HL-60 (cell line): ENCODE measurements around the gene BDP1.
"Not testable (repeated sequence)": the region's sequence is repeated elsewhere in the genome, so short reads cannot be mapped to it uniquely, and the experiment has no call there.

Experiments
- CTCF ChIP-seq: IDR thresholded peaks from one replicate; pipeline ENCODE4 v1.5.1; 2011; ENCODE audit warnings: low read length, control low read depth, inconsistent platforms; ENCODE audit not compliant: insufficient read depth
- GABPA ChIP-seq: IDR thresholded peaks from 2 replicates; pipeline ENCODE4 v1.6.1; 2012; ENCODE audit warnings: low read depth
- POLR2AphosphoS5 ChIP-seq: IDR thresholded peaks from 2 replicates; pipeline ENCODE4 v1.6.1; 2012; ENCODE audit warnings: low read depth
- SPI1 ChIP-seq: IDR thresholded peaks from 2 replicates; pipeline ENCODE4 v1.6.1; 2012; ENCODE audit warnings: low read depth, mild to moderate bottlenecking, borderline replicate concordance

- TF ChIP-seq CTCF, POLR2AphosphoS5, GABPA, SPI1: not testable (repeated sequence)
Observed at GRCh38 chr5:71575588-71575987, 120.1 kb downstream of the BDP1 start.
